Measurements from ENCODE around the gene ACBD6.

GRCh38 chr1:180507795-180508724 is 5.7 kb upstream of the ACBD6 start:
- TF ChIP-seq CTCF (conservative IDR thresholded peaks at IDR 0.05; ENCODE audit: low read depth, low read length) (peak; percentile 33), RAD21 (IDR thresholded peaks at IDR 0.05; ENCODE audit: low read length) (no peak; the same call in 1 of the 2 replicates), POLR2A (IDR thresholded peaks at IDR 0.05; ENCODE audit: low read depth, low read length) (no peak), FOS (IDR thresholded peaks at IDR 0.05; ENCODE audit: low read depth, low read length) (peak; percentile 100), BHLHE40 (IDR thresholded peaks at IDR 0.05; ENCODE audit: low read depth, low read length) (peak; percentile 68; the same call in 1 of the 2 replicates), CEBPB (IDR thresholded peaks at IDR 0.05; ENCODE audit: low read depth, low read length) (peak; percentile 64; the same call in 1 of the 2 replicates), MXI1 (IDR thresholded peaks at IDR 0.05; ENCODE audit: borderline replicate concordance, low read depth, low read length) (no peak), ELK1 (IDR thresholded peaks at IDR 0.05; ENCODE audit: borderline replicate concordance, low read depth, low read length) (no peak), NFE2L2 (IDR thresholded peaks at IDR 0.05; ENCODE audit: low read depth, low read length) (no peak), RFX5 (IDR thresholded peaks at IDR 0.05; ENCODE audit: low read depth, low read length) (no peak), USF2 (IDR thresholded peaks at IDR 0.05; ENCODE audit: low read depth, low read length) (no peak), RCOR1 (IDR thresholded peaks at IDR 0.05; ENCODE audit: insufficient replicate concordance, low read length) (peak; percentile 41), MAZ (IDR thresholded peaks at IDR 0.05; ENCODE audit: borderline replicate concordance, low read depth, low read length) (no peak), MAFK (IDR thresholded peaks at IDR 0.05; ENCODE audit: low read depth, low read length) (peak; percentile 31; the same call in 1 of the 2 replicates)
